Heart left ventricle (tissue), 13 donors: ENCODE measurements around the gene TTLL9.

Experiments
- CTCF ChIP-seq, 12 donors: fragments of 200-600 bp; sonication (generic) in 4 of 12; IDR thresholded peaks; one replicate each; pipeline versions ENCODE4 v1.5.0 to v1.8.0; 2018 to 2022; ENCODE audit warnings: antibody characterized with exemption in 12 of 12, mild to moderate bottlenecking in 5 of 12
- POLR2A ChIP-seq, 2 donors: fragments of 450-650 bp; IDR thresholded peaks; one replicate each; pipeline ENCODE4 v1.6.1; 2017; ENCODE audit warnings: antibody characterized with exemption in 2 of 2, mild to moderate bottlenecking in 2 of 2, moderate library complexity in 2 of 2
- donor health status: ischemic (EF 13 %, LVEDD 7.1; RV severe dilation, severe dysfunction).
- donor health status: DM: no; HTN: yes; CAD: no.
- donor health status: DM: no; HTN: no; CAD: no.
- donor health status: ischemic (EF 25% LVEDD 6.9; RV normal size, moderate dysfunction).
- donor health status: ischemic (EF 25% LVEDD 5.7; RV mildly dilated, moderate dysfunction).
- donor health status: ischemic (EF 35%, LVEDD 5.7; RV mildly dilated, moderate dysfunction).
- donor health status: nonischemic (EF 11% LVEDD 7.7; RV severe dilation, severe dysfunction).
- donor health status: DM: yes; HTN: yes; CAD: no.
- donor health status: PGD.
- donor health status: ischemic (EF 29% LVEDD 5.4; RV normal size, mild dysfunction).
- donor health status: nonischemic (EF 23%, LVEDD 6.1; RV moderate dilation, normal function).

- TF ChIP-seq CTCF (IDR thresholded peaks at IDR 0.05) (no peak), POLR2A (IDR thresholded peaks at IDR 0.05) (no peak)
Measured at GRCh38 chr20:31864521-31865400, 5.7 kb upstream of the TTLL9 start.
